HG02840 (cell line): ENCODE data around the gene AHCYL1.

Experiments
- ATAC-seq: cut with Tn5 transposase; IDR thresholded peaks from one replicate; pipeline ENCODE4 v1.9.1; 2021; ENCODE audit warnings: mild to moderate bottlenecking, moderate library complexity, moderate number of reproducible peaks; ENCODE audit not compliant: unreplicated experiment, low FRiP score

AHCYL1 gene

GRCh38 chr1:109975718-109976117 lies 8.8 kb upstream of the AHCYL1 start:
- ATAC-seq = no peak

- ATAC-seq = no peak
Observed at GRCh38 chr1:109976762-109977161, 7.8 kb upstream of the AHCYL1 start.

- ATAC-seq = no peak
Observed at GRCh38 chr1:109977225-109977624, 7.3 kb upstream of the AHCYL1 start.

- no peak for ATAC-seq
Observed at GRCh38 chr1:109977657-109978378, 6.7 kb upstream of the AHCYL1 start.

GRCh38 chr1:109978761-109979488 lies 5.6 kb upstream of the AHCYL1 start:
- no peak for ATAC-seq

GRCh38 chr1:109979489-109980091 lies 5.0 kb upstream of the AHCYL1 start:
- no peak for ATAC-seq

GRCh38 chr1:109980324-109981003 lies 4.1 kb upstream of the AHCYL1 start:
- no peak for ATAC-seq

GRCh38 chr1:109981004-109981335 lies 3.6 kb upstream of the AHCYL1 start:
- ATAC-seq = no peak

- ATAC-seq = no peak
Observed at GRCh38 chr1:109983380-109984189, 980 bp upstream of the AHCYL1 start.

GRCh38 chr1:109984190-109984455 lies 442 bp upstream of the AHCYL1 start:
- ATAC-seq = no peak

GRCh38 chr1:109985247-109986053 lies 885 bp downstream of the AHCYL1 start:
- ATAC-seq = no peak

GRCh38 chr1:109986054-109986444 lies 1.5 kb downstream of the AHCYL1 start:
- no peak for ATAC-seq

- ATAC-seq = no peak
Observed at GRCh38 chr1:109988349-109988914, 3.9 kb downstream of the AHCYL1 start.

- ATAC-seq = no peak
Observed at GRCh38 chr1:109989506-109990301, 5.1 kb downstream of the AHCYL1 start.

- no peak for ATAC-seq
Observed at GRCh38 chr1:109990302-109990653, 5.7 kb downstream of the AHCYL1 start.

GRCh38 chr1:109991400-109991925 lies 6.9 kb downstream of the AHCYL1 start:
- no peak for ATAC-seq

- ATAC-seq = no peak
Observed at GRCh38 chr1:109993885-109994284, 9.3 kb downstream of the AHCYL1 start.

GRCh38 chr1:109994654-109995053 lies 10.1 kb downstream of the AHCYL1 start:
- ATAC-seq = no peak

GRCh38 chr1:109995536-109995935 lies 11.0 kb downstream of the AHCYL1 start:
- ATAC-seq = no peak
